Left ventricle myocardium superior (tissue), 1 donor: Measurements from ENCODE around the gene AFAP1. TPM values are rescaled to one million over a fixed set of nuclear protein-coding genes. Genes with fewer than 3 reads are reported as not detected.

Experiments used
- ATAC-seq: fragments of 200-7000 bp; cut with Tn5 transposase; one replicate; pipeline ENCODE4 v1.9.1; 2020; ENCODE audit warnings: mild to moderate bottlenecking, moderate library complexity
- DNase-seq: peaks from one replicate; pipeline ENCODE4 v3.0.0-alpha.2; 2020
- intact Hi-C: fragments of 100-400 bp; cut with micrococcal nuclease; formaldehyde crosslinking; loops from one replicate; pipeline ENCODE4 v1.11.0; 2022
- long read RNA-seq: library from polyadenylated mRNA; unstranded; transcript quantifications from one replicate; pipeline ENCODE4 v2.0.0, GENCODE V29; 2021
- total RNA-seq: library from RNA; stranded (reverse); fragmentation: NEBNext Ultra II Directional; extraction: Animal tissue kit (Norgen Biotek cat#: 25700); gene quantifications from one replicate; pipeline ENCODE4 v1.2.1, GENCODE V29; 2021
- donor health status: DM: no; HTN: yes; CAD: no; lungs with severe emphysema.

Gene AFAP1
- total RNA-seq, result 7.7 TPM
- long read RNA-seq, partial matches to known transcripts, result 0 of 9 reads
- long read RNA-seq, other reads (novel, unspliced or antisense), result 9 of 9 reads

DNA sequence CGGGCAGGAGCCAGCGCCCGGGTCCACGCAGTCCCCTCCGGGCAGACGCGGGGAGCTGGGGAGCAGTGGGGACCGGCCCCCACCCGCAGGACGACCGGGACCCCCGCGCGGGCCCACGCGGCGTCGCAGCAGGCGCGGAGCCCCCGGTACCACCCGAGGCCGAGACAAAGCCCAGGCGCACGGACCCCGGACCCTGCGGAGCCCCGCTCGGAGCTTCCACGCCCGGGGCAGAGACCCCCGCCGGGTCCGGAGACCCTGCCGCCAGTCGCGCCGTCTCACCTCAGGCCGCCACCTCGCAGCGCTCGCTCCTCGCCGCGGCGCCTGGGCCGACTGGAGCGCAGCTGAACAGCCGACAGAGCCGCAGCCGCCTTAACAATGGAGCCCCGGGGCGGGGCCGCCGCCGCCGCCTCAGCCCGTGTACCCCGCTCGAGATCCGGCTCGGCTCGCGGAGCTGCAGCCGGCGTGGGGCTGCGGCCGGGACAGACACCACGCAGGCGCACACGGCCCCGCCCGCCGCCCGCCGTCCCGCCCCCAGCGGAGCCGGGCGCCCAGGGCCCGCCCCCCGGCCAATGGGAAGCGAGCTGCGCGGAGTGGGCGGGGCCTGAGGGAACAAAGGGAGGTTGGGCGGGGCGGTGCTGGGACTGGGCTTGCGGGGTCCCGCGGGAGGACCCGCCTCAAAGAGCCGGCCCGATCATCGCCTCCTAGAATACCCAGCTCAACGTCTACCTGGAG, at the start of gene AFAP1:
Gene AFAP1 (minus strand): TSS at position 485 of the 732 bp plus-strand sequence. CDS start 67,783 bp downstream, outside the sequence.
- ATAC-seq (peak; percentile 97), DNase-seq (peak; percentile 94)
- intact Hi-C loops, result no loop called here

GRCh38 chr4:7988437-7988836, 48.8 kb upstream of the AFAP1 start:
- intact Hi-C loops, result loop anchor here (10.0 kb wide), 1 partner anchor 184 kb away; no protein-coding TSS in a partner anchor
- no peak for ATAC-seq

DNA sequence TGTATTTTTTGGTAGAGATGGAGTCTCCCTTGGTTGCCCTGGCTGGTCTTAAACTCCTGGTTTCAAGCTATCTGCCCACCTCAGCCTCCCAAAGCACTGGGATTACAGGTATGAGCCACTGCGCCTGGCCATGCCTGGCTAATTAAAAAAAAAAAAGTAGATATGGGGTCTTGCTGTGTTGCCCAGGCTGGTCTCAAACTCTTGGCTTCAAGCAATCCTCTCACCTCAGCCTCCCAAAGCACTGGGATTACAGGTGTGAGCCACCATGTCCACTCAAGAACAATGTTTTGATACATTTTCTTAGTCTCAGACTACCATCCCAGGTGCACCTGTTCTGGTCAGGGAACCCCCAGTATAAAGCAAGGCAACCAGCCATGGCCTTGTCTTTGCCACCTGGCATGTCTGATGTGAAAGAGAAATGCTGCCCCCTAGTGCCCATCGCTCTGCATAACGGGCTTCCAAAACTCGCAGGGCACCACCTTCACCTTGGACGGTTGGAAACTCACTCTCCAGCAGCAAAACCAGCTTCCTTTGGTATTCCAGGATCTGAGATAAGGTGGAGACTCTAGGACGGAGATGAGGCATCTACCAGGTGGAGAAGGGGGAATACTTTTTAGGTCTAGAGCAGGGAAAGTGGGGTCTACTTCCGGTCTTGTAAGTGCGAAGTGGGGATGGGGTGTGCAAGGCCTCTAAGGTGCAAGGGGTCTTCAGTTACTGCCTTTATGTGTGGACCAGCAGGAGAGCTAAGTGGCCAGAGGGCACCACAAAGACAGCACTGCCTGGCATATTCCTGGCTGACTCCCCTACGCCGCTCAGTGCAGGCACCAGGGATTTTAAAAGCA, 47.7 kb upstream of the AFAP1 start:
- intact Hi-C loops, result loop anchor here (10.0 kb wide), 1 partner anchor 183 kb away; no protein-coding TSS in a partner anchor
- ATAC-seq (peak; percentile 81), DNase-seq (peak; percentile 72)

More at GRCh38 chr4:7988437-7988836, 48.8 kb upstream of the AFAP1 start:
- DNase-seq, result no peak

- intact Hi-C loops, result loop anchor here (10.0 kb wide), 1 partner anchor 181 kb away; no protein-coding TSS in a partner anchor
- DNase-seq, result no peak
- peak; percentile 37 for ATAC-seq
Measured at GRCh38 chr4:7985891-7986441, 46.3 kb upstream of the AFAP1 start.

DNA sequence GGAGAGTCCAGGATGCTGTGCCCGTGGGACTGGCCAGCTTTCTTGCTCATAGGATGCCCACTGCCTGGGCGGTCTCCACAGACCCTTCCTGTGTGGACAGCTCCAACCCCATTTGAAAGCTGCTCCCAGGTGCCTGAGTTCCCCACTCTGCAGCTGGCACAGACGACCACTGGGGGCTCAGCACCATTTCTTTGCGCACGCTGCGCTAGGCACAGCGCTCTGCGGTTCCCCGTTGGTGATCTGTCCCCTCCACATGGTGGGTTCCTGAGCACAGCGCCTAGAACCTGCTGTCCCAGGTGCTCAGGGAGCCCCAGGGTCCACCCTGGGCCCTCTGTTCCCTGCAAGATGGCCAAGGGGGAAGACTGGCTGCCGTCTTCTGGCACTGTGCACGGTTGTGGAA, 45.4 kb upstream of the AFAP1 start:
- no peak for DNase-seq
- intact Hi-C loops, result loop anchor here (10.0 kb wide), 1 partner anchor 180 kb away; no protein-coding TSS in a partner anchor
- ATAC-seq, result no peak

GRCh38 chr4:7984286-7984925, 44.7 kb upstream of the AFAP1 start:
- DNase-seq (no peak), ATAC-seq (no peak)
- intact Hi-C loops, result loop anchor here (10.0 kb wide), 1 partner anchor 180 kb away; no protein-coding TSS in a partner anchor

DNA sequence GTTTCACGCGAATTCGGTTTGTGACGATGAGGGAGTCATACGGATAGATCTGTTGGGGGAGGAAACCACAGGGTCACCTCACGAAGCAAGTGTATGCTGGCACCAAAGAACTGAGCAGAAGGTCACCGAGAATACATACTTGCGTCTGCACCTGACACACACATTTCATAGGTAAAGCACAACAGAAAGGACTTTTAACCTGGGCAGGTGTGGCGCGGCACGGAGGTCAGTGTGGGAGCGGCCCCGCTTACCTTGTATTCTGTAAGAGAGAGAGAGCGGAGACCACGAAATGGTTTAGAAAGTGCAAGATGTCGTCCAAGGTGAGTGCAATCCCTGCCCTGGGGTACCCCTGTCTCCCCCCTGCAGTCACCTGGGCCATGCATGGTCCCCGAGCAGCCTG, 43.6 kb upstream of the AFAP1 start:
- DNase-seq, result no peak
- intact Hi-C loops, result loop anchor here (10.0 kb wide), 1 partner anchor 178 kb away; no protein-coding TSS in a partner anchor

GRCh38 chr4:7981738-7982394, 42.2 kb upstream of the AFAP1 start:
- ATAC-seq, result no peak
- intact Hi-C loops, result loop anchor here (10.0 kb wide), 1 partner anchor 177 kb away; no protein-coding TSS in a partner anchor

More for the DNA sequence above, 43.6 kb upstream of the AFAP1 start:
- no peak for ATAC-seq

GRCh38 chr4:7980036-7980435, 40.4 kb upstream of the AFAP1 start:
- DNase-seq (no peak), ATAC-seq (no peak)
- intact Hi-C loops, result loop anchor here (10.0 kb wide), 1 partner anchor 175 kb away; no protein-coding TSS in a partner anchor

More at GRCh38 chr4:7981738-7982394, 42.2 kb upstream of the AFAP1 start:
- DNase-seq, result no peak

- ATAC-seq (no peak), DNase-seq (no peak)
- intact Hi-C loops, result no loop called here
Measured at GRCh38 chr4:7979652-7979968, 39.9 kb upstream of the AFAP1 start.

- no peak for DNase-seq
- intact Hi-C loops, result no loop called here
- ATAC-seq, result peak; percentile 26
Measured at GRCh38 chr4:7978907-7979651, 39.4 kb upstream of the AFAP1 start.

GRCh38 chr4:7978489-7978888, 38.8 kb upstream of the AFAP1 start:
- DNase-seq (no peak), ATAC-seq (peak; percentile 65)
- intact Hi-C loops, result no loop called here

DNA sequence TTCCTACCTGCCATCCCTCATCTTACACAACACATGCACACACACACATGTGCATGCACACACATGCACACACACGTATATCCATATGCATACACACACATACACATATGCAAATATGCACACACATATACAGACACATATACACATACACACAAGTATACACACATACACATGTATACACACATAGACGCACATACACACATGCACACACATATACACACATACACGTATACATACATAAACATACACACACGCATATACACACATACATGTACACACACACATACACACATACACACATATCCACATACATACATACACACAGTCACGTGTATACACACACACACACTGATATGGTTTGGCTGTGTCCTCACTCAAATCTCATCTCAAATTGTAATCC, 37.0 kb upstream of the AFAP1 start:
- intact Hi-C loops, result no loop called here
- DNase-seq (no peak), ATAC-seq (no peak)

DNA sequence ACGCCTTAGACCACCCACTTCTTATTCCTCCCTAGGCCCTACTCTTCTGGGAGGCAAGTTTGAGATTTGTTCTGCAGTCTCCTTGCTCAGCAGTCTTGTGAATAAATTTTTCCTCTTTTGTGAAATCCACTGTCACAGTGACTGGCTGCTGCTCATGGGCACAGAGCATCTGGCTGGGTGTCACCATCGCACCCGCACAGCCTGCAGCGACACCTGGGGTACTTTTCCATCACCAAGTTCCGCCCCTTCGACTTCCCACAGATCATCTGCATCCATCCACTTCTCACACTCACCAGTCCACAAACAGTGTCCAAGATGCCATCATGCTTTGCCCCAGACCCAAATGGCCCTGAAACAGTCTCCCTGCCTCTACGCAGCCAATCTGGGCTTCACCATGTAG, 36.4 kb upstream of the AFAP1 start:
- DNase-seq, result no peak
- no peak for ATAC-seq
- intact Hi-C loops, result no loop called here

GRCh38 chr4:7974425-7974824, 34.8 kb upstream of the AFAP1 start:
- DNase-seq (no peak), ATAC-seq (no peak)
- intact Hi-C loops, result no loop called here

DNA sequence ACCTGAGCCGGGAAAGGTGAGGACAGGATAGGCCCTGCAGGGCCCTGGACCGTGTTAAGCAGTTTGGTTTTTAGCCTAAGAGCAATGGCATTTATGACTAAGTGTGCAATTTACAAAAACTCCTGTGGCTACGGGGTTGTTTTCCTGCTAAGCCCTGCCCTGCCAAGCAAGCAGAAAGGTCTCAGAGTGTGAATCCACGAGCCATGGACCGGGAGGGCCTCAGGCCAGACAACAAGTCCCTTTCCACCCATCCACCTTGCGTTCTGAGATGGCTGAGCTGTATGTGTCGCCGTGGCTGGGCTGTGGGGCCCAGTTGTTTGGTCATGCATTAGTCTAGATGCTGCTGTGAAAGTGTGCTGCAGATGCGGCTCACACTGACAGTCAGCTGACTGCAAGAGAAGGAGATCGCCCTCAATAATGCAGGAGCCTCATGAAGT, 33.9 kb upstream of the AFAP1 start:
- no peak for ATAC-seq
- no peak for DNase-seq
- intact Hi-C loops, result no loop called here

DNA sequence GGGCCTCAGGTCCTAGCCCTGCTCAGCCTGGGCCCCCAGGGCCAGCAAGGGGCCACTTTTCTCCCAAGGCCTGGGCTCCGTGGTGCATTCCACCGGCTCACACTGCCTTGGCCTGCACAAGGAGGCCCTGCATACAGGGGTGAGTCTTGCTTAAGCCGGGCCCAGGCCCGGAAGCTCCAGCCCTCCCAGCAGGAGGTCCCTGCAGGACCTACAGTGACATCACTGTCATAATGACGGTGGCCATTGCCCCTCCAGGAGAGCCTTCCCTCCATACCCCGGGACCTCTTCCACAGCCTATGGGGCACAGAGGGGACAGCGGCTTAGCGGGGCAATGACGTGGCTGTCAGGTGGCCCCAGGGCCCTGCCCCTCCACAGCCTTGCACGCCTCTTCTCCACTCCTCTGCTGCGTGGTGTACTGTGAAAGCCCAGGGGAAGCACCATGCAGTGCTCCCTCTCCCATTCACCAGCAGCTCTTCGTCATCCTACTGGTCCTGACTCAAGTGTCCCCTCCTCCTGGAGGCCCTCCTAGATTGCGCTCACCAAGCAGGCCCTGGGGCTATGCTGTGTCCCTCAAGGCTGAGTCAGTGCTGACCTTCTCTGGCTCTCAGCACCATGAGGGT, 32.3 kb upstream of the AFAP1 start:
- DNase-seq, result no peak
- ATAC-seq, result no peak
- intact Hi-C loops, result no loop called here
